ENCODE measurements around the gene ACER2.

Gene ACER2

GRCh38 chr9:19456426-19456825 is 47.6 kb downstream of the ACER2 start:
- no peak for DNase-seq (ENCODE audit: low read depth in 2 of 2)

GRCh38 chr9:19456996-19457692 is 48.3 kb downstream of the ACER2 start:
- DNase-seq (ENCODE audit: low read depth in 2 of 2) = peak; percentile 26 to 37

GRCh38 chr9:19457693-19458009 is 48.8 kb downstream of the ACER2 start:
- no peak for DNase-seq (ENCODE audit: low read depth in 2 of 2)

- no peak for DNase-seq (ENCODE audit: low read depth in 2 of 2)
Measured at GRCh38 chr9:19460243-19460642, 51.4 kb downstream of the ACER2 start.

- DNase-seq (ENCODE audit: low read depth in 2 of 2) = no peak
Measured at GRCh38 chr9:19461135-19461534, 52.3 kb downstream of the ACER2 start.

- no peak for DNase-seq (ENCODE audit: low read depth in 2 of 2)
Measured at GRCh38 chr9:19464061-19464763, 55.4 kb downstream of the ACER2 start.

GRCh38 chr9:19464764-19465585 is 56.2 kb downstream of the ACER2 start:
- peak; percentile 36 to 57 for DNase-seq (ENCODE audit: low read depth in 2 of 2)

- DNase-seq (ENCODE audit: low read depth in 2 of 2) = no peak
Measured at GRCh38 chr9:19465586-19466279, 56.9 kb downstream of the ACER2 start.

GRCh38 chr9:19466280-19466639 is 57.5 kb downstream of the ACER2 start:
- DNase-seq (ENCODE audit: low read depth in 2 of 2) = no peak

- no peak for DNase-seq (ENCODE audit: low read depth in 2 of 2)
Measured at GRCh38 chr9:19469271-19469670, 60.5 kb downstream of the ACER2 start.

GRCh38 chr9:19470567-19470966 is 61.8 kb downstream of the ACER2 start:
- no peak for DNase-seq (ENCODE audit: low read depth in 2 of 2)

- no peak for DNase-seq (ENCODE audit: low read depth in 2 of 2)
Measured at GRCh38 chr9:19470981-19471650, 62.3 kb downstream of the ACER2 start.

- DNase-seq (ENCODE audit: low read depth in 2 of 2) = peak; percentile 12 to 24
Measured at GRCh38 chr9:19471737-19472648, 63.2 kb downstream of the ACER2 start.

- no peak for DNase-seq (ENCODE audit: low read depth in 2 of 2)
Measured at GRCh38 chr9:19473605-19474004, 64.8 kb downstream of the ACER2 start.

- DNase-seq (ENCODE audit: low read depth in 2 of 2) = no peak
Measured at GRCh38 chr9:19479874-19480273, 71.1 kb downstream of the ACER2 start.

- no peak for DNase-seq (ENCODE audit: low read depth in 2 of 2)
Measured at GRCh38 chr9:19480345-19480744, 71.5 kb downstream of the ACER2 start.

GRCh38 chr9:19481121-19481870 is 72.5 kb downstream of the ACER2 start:
- DNase-seq (ENCODE audit: low read depth in 2 of 2) = no peak

- no peak for DNase-seq (ENCODE audit: low read depth in 2 of 2)
Measured at GRCh38 chr9:19481971-19482404, 73.2 kb downstream of the ACER2 start.

GRCh38 chr9:19484699-19485098 is 75.9 kb downstream of the ACER2 start:
- no peak for DNase-seq (ENCODE audit: low read depth in 2 of 2)

GRCh38 chr9:19485193-19485592 is 76.4 kb downstream of the ACER2 start:
- no peak for DNase-seq (ENCODE audit: low read depth in 2 of 2)

Measured in stimulated activated CD8-positive, alpha-beta memory T cell treated with anti-CD3 and anti-CD28 coated beads, Interleukin-7, amount 100 ng/mL, for 4 hours (primary cell).